Measurements from ENCODE around the gene NDUFA7.

Gene NDUFA7

GRCh38 chr19:8262431-8262830 is 58.7 kb downstream of the NDUFA7 start:
- ATAC-seq (ENCODE audit: low read depth) (no peak), DNase-seq (ENCODE audit: low spot score) (no peak)
- Histone ChIP-seq H3K4me1 (ENCODE audit: insufficient read depth, poor library complexity, severe bottlenecking) (no peaks in the 10 kb centered on the region), H3K27me3 (ENCODE audit: insufficient read depth, poor library complexity, severe bottlenecking) (no peaks in the 10 kb centered on the region), H3K4me3 (ENCODE audit: severe bottlenecking) (no peak overlapping the region), H3K9me3 (ENCODE audit: severe bottlenecking) (no peaks in the 10 kb centered on the region), H3K36me3 (ENCODE audit: low read depth) (no peaks in the 10 kb centered on the region), H3K27ac (ENCODE audit: poor library complexity, severe bottlenecking) (no peak overlapping the region)
- no peak for TF ChIP-seq CTCF (IDR thresholded peaks at IDR 0.05; ENCODE audit: poor library complexity, severe bottlenecking)

GRCh38 chr19:8261881-8262280 is 59.3 kb downstream of the NDUFA7 start:
- ATAC-seq (ENCODE audit: low read depth) = no peak
- H3K27ac ChIP-seq (ENCODE audit: poor library complexity, severe bottlenecking) = no peak overlapping the region
- no peaks in the 10 kb centered on the region for H3K4me1 ChIP-seq (ENCODE audit: insufficient read depth, poor library complexity, severe bottlenecking)
- no peaks in the 10 kb centered on the region for H3K27me3 ChIP-seq (ENCODE audit: insufficient read depth, poor library complexity, severe bottlenecking)
- no peak overlapping the region for H3K4me3 ChIP-seq (ENCODE audit: severe bottlenecking)
- no peak for DNase-seq (ENCODE audit: low spot score)
- no peak for TF ChIP-seq CTCF (IDR thresholded peaks at IDR 0.05; ENCODE audit: poor library complexity, severe bottlenecking)
- H3K36me3 ChIP-seq (ENCODE audit: low read depth) = no peaks in the 10 kb centered on the region
- H3K9me3 ChIP-seq (ENCODE audit: severe bottlenecking) = no peaks in the 10 kb centered on the region

- Histone ChIP-seq H3K4me1 (ENCODE audit: insufficient read depth, poor library complexity, severe bottlenecking) (no peaks in the 10 kb centered on the region), H3K4me3 (ENCODE audit: severe bottlenecking) (no peak overlapping the region), H3K9me3 (ENCODE audit: severe bottlenecking) (no peaks in the 10 kb centered on the region), H3K36me3 (ENCODE audit: low read depth) (no peaks in the 10 kb centered on the region), H3K27me3 (ENCODE audit: insufficient read depth, poor library complexity, severe bottlenecking) (no peaks in the 10 kb centered on the region), H3K27ac (ENCODE audit: poor library complexity, severe bottlenecking) (no peak overlapping the region)
- no peak for TF ChIP-seq CTCF (IDR thresholded peaks at IDR 0.05; ENCODE audit: poor library complexity, severe bottlenecking)
- ATAC-seq (ENCODE audit: low read depth) (no peak), DNase-seq (ENCODE audit: low spot score) (no peak)
Observed at GRCh38 chr19:8261347-8261746, 59.8 kb downstream of the NDUFA7 start.

Data from RWPE2 (cell line).